GM12891 (cell line): ENCODE measurements around the gene ATP11A.

Experiments
- POLR2A ChIP-seq: IDR thresholded peaks from 2 replicates; pipeline ENCODE4 v1.6.1; 2011; ENCODE audit warnings: low read depth, low read length, control low read depth
- POLR2AphosphoS5 ChIP-seq: IDR thresholded peaks from 2 replicates; pipeline ENCODE4 v1.6.1; 2011; ENCODE audit warnings: low read depth, low read length, control low read depth
- SPI1 ChIP-seq: IDR thresholded peaks from 2 replicates; pipeline ENCODE4 v1.6.1; 2011; ENCODE audit warnings: low read depth, low read length, control low read depth
- TAF1 ChIP-seq: IDR thresholded peaks from 2 replicates; pipeline ENCODE4 v1.6.1; 2011; ENCODE audit warnings: low read depth, low read length, control low read depth

DNA sequence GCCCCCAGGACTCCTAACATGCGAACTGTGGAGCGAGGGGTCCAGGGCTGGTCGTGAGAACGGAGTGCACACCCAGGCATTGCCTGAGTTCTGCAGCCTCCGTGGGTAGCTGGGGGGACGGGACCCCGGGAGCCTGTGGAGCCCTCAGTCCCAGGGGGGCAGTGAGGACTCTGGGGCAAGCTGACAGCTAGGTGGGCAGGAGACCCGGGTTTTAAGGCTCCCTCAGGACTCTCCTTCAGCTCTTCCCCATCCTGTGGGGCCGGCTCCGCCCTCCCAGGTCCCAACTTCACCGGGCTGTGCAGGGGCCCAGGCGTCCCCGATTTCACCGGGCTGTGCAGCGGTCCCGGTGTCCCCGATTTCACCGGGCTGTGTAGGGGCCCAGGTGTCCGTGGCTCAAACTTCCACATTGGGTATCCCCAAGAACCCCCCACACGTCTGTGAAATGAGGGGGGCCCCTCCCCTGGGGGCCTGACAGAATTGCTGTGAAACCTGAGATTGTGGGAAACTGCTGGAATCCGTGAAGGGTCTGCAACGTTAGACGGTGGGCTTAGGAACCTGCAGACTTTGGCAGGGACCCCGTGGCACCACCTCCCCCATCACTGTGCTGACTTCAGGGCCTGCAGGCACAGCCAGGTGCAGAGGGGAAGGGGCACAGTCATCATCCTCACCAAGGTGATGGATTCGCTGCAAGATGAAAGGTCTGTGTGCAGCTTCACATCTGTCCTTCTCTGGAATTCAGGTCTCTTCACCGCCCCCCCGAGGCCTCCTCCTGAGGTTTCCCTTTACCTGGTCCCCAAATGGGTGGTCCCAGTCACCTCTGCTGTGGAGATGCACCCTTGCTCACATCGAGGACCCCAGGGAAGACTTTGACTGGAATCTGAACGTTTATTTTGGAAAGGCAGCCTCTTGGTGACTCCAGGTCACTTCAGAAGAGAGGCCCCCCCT is 206.0 kb downstream of the ATP11A start:
- TF ChIP-seq POLR2A (no peak), POLR2AphosphoS5 (no peak), TAF1 (no peak), SPI1 (no peak)
